OCI-M2 (cell line): ENCODE data around the gene ATR.
"Not testable (repeated sequence)": the region's sequence is repeated elsewhere in the genome, so short reads cannot be mapped to it uniquely, and the experiment has no call there.

Experiments
- DNase-seq: peaks from one replicate; lab custom pipeline; 2025; ENCODE audit not compliant: unreplicated experiment; lab: John Stamatoyannopoulos, UW

ATR gene

GRCh38 chr3:142459096-142459495 lies 119.4 kb downstream of the ATR start:
- DNase-seq = no peak

GRCh38 chr3:142450881-142451280 lies 127.7 kb downstream of the ATR start:
- DNase-seq = no peak

GRCh38 chr3:142450189-142450588 lies 128.3 kb downstream of the ATR start:
- no peak for DNase-seq

GRCh38 chr3:142447852-142448823 lies 130.4 kb downstream of the ATR start, which contains the start of gene XRN1:
XRN1 (minus strand) TSS chr3:142448037; CDS start chr3:142447944, 93 bp downstream.
- peak; percentile 46 for DNase-seq

GRCh38 chr3:142447301-142447851 lies 131.2 kb downstream of the ATR start:
- DNase-seq = no peak

- no peak for DNase-seq
Measured at GRCh38 chr3:142445816-142446254, 132.7 kb downstream of the ATR start.

- no peak for DNase-seq
Measured at GRCh38 chr3:142444343-142444742, 134.2 kb downstream of the ATR start.

- DNase-seq = not testable (repeated sequence)
Measured at GRCh38 chr3:142443060-142443459, 135.5 kb downstream of the ATR start.

GRCh38 chr3:142439499-142440220 lies 138.9 kb downstream of the ATR start:
- DNase-seq = not testable (repeated sequence)

- not testable (repeated sequence) for DNase-seq
Measured at GRCh38 chr3:142438096-142438495, 140.4 kb downstream of the ATR start.

GRCh38 chr3:142436951-142437585 lies 141.5 kb downstream of the ATR start:
- DNase-seq = no peak

GRCh38 chr3:142434503-142434902 lies 144.0 kb downstream of the ATR start:
- no peak for DNase-seq

- DNase-seq = no peak
Measured at GRCh38 chr3:142433110-142433509, 145.4 kb downstream of the ATR start.

GRCh38 chr3:142429582-142429981 lies 149.0 kb downstream of the ATR start:
- DNase-seq = no peak

GRCh38 chr3:142424754-142425153 lies 153.8 kb downstream of the ATR start:
- no peak for DNase-seq

- no peak for DNase-seq
Measured at GRCh38 chr3:142418926-142419592, 159.5 kb downstream of the ATR start.

- DNase-seq = no peak
Measured at GRCh38 chr3:142417302-142417701, 161.2 kb downstream of the ATR start.

- DNase-seq = not testable (repeated sequence)
Measured at GRCh38 chr3:142400537-142400936, 178.0 kb downstream of the ATR start.
